Activated CD4-positive, CD25-positive, alpha-beta regulatory T cell treated with anti-CD3 and anti-CD28 coated beads, Interleukin-2, amount 50 U/mL, for 24 hours (primary cell): ENCODE measurements around the gene DLGAP4.

ENCODE experiments used
- ATAC-seq, 2 donors: fragments of 150-1000 bp; cut with Tn5 transposase; one replicate each; pipeline ENCODE4 v1.10.0; 2021; ENCODE audit warnings: mild to moderate bottlenecking in 1 of 2, moderate library complexity in 1 of 2

The DLGAP4 gene

GRCh38 chr20:36480456-36481048 lies 174.4 kb downstream of the DLGAP4 start:
- ATAC-seq, result no peak

GRCh38 chr20:36481380-36482043 lies 175.4 kb downstream of the DLGAP4 start:
- no peak for ATAC-seq

DNA sequence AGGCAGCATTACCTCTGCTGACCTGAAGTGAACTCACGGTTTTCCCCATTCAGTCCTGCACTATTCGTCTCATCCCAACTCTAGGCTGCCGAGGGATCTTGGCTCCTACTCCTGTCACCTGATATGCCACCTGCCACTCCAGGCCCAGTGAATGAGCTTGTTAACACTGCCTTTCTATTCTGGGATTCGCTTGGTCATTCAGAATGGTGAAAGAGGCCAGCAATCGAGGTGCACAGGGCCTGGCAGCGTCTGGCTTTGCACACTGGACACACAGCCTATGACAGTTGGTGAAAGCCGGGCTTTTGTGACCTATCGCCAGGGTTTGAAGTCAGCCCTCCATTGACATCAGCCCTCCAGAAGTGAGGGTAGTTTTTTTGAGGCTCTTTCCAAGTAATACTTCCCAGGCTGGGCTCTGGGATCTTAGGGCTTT lies 175.9 kb downstream of the DLGAP4 start:
- ATAC-seq, result no peak

GRCh38 chr20:36483209-36483918 lies 177.2 kb downstream of the DLGAP4 start:
- no peak for ATAC-seq

- ATAC-seq, result no peak
Measured at GRCh38 chr20:36483919-36484808, 178.0 kb downstream of the DLGAP4 start.

DNA sequence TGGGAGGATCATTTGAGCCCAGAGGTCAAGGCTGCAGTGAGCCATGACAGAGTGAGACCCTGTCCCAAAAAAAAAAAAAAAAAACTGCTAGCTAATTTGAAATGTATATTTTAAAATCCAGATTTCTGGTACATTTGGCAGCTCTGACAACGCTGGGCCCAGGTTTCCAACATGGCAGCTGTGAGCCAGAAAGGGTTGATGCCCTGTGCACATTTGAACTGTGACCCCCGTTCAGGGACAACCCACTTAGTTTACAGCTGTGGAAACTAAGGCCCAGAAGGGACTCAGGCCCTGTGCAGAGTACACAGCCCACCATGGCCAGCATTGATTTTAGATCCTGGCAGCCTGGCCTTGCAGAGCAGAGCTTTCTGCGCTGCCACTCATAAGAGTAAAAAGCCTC lies 179.1 kb downstream of the DLGAP4 start:
- no peak for ATAC-seq

- no peak for ATAC-seq
Measured at GRCh38 chr20:36487069-36487468, 180.9 kb downstream of the DLGAP4 start.

DNA sequence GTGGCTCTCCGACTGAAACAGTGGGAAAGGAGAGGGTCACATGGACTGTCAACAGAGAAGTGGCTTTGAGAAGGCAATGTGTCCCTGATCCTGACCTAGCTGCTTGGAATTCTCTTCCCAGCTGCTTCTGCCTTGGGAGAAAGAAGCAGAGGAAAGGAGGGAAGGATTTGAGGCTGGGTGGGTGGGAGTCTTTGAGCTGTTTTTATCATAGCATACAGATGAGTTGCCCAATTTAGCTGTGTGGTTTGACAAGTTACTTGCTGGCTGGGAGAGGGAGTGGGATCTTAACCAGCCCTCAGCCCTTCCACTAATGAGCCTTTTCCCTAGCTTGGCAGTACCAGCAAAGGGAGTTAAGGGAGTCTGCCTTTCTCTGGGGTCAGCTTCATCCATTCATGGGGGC lies 184.1 kb downstream of the DLGAP4 start:
- ATAC-seq, result no peak

GRCh38 chr20:36491901-36492617 lies 185.9 kb downstream of the DLGAP4 start:
- ATAC-seq, result peak; percentile 60 to 74

DNA sequence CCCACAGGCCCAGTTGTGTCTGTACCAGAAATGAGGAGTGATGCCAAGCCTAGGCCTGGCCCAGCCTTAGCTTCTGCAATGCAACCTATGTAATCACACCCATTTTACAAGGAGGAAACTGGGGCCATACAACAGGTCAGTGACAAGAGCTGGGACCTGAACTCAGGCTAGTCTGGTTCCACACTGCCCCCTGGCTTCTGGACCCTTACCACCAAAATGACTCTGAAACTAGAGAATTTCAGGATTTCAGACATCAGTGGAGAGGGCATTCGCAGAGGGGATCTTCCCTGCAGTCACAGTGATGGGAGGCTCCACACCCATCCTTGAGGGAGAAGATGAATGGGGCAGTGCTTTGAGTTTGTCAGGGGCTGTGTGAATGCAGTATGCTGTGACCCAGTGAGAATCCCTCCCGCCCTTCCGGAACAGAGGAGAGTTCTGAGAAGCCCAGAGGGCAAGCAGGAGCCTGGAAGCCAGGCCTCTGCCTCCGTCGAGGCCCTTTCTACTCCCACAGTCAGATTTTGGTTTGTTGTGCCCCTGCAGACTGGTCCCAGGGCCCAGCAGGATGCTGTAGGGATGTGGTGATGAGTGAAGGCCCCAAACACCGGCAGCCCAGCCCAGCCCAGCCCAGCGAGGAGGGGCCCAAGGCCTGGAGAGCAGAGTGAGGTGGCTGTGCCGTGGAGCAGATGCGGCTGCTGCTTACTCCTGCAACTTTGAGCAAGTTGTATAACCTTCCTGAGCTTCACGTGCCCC lies 187.1 kb downstream of the DLGAP4 start:
- no peak for ATAC-seq

- no peak for ATAC-seq
Measured at GRCh38 chr20:36493801-36494114, 187.6 kb downstream of the DLGAP4 start.

DNA sequence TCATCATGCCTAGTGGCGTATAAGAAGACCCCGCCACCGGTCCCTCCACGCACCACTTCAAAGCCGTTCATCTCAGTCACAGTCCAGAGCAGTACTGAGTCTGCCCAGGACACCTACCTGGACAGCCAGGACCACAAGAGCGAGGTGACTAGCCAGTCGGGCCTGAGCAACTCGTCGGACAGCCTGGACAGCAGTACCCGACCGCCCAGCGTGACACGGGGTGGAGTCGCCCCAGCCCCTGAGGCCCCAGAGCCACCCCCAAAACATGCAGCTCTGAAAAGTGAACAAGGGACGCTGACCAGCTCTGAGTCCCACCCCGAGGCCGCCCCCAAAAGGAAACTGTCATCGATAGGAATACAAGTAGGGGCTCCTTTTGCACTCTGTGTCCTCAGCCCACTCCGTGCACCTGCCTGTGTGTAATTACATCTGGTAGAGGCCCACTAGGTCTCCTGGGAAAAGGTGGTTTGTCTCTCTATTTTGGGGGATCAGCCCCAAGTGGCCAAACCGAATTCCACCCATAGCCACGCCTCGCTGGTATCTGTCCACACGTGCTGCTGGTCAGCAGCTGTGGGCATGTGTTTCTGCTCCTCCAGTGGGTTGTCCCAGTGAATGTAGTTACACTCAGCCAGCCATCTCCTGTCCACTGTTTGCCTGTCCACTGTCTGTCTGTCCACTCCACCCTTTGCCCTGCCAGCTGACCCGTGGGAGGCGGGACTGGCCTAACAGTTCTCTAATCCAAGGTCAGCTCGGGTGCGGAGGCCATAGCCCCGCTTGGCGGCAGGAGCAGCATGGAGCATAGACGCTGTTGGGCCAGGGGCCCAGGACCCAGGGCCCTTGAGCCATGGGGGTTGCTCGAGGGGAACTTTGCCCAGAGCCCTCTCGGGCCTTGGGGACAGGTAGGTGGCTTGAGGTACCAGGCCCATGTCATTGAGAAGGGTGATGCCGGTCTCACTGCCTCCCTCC lies 190.8 kb downstream of the DLGAP4 start:
- no peak for ATAC-seq

GRCh38 chr20:36497856-36498255 lies 191.7 kb downstream of the DLGAP4 start:
- no peak for ATAC-seq

DNA sequence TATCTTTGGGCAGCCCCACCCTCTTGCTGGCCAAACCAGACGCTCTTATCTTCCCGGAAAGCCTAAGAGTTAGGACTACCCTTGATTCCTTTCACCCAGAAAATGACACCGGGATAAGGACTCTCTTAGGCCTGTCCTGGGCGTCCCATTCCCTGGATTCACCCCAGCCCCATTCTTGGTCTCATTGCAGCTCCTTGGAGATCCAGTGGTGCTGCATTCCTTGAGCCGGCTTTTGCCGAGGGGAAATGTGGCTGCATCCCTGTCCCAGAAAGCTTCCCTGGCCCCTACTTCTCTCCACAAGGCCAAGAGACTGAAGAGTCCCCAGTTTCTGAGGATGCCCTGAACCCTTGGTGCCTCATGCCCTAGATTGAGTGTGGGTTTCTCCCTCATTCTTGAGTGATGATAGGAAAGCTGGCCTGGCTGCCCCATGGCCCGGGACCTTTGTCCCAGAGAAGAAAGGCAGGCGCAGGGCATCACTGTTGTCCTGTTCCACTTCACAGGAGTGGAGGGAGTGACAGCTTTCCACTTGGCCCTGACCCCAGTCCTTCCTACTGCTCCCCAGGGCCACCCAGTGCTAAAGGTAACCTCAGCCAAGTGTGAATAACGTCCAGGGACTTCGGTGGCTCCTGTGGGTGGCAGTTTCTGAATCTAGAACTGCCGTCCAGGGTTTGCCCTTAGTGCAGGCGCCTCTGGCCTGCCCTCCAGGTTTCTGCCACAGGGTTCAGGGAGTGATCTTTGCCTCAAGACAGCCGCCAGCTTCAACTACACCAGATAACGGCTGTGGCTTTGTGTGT lies 192.4 kb downstream of the DLGAP4 start:
- ATAC-seq, result no peak

- ATAC-seq, result no peak
Measured at GRCh38 chr20:36499211-36499610, 193.1 kb downstream of the DLGAP4 start.

GRCh38 chr20:36499723-36500501 lies 193.8 kb downstream of the DLGAP4 start:
- no peak for ATAC-seq

DNA sequence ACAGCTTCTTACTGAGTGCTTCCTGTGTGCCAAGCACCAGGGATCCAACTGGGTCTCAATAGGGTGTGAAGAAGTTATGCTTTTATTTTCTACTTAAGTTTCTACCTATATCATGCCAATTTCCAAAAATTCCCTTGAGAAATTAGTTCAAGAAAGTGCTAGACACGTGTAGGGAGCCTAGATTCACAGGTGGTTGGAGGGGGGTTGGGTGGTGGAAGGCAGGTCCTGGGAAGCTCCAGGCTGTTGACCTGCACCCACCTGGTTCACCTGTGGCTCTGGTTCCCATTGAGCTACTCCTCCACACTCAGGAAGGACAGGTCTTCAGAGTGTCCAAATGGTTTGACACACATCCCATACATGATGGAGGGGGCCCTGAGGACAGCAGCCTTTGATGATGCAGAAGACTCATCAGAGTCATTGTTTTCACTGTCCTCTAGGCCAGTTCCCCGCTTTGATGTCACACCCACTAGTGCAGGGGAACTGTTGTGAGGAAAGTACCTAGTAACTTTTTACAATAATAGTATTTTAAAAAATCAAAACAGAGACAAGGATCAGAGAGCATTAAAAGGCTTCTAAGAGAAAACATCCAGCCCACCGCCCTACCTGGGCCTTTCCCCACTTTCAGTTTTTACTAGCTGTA lies 195.3 kb downstream of the DLGAP4 start:
- ATAC-seq, result peak; percentile 80 to 88

- no peak for ATAC-seq
Measured at GRCh38 chr20:36504295-36504694, 198.2 kb downstream of the DLGAP4 start.
